GM18507 (cell line): ENCODE results near the gene TEX30.

Experiments
- DNase-seq: peaks from one replicate; pipeline ENCODE4 v3.0.0; 2011; ENCODE audit warnings: low read depth; ENCODE audit not compliant: insufficient read length; ENCODE audit errors: extremely low spot score
- FAIRE-seq: peaks from 2 replicates; lab custom pipeline; 2011; peaks lifted over from hg19 to GRCh38; lab: Jason Lieb, UNC

The TEX30 gene

DNA sequence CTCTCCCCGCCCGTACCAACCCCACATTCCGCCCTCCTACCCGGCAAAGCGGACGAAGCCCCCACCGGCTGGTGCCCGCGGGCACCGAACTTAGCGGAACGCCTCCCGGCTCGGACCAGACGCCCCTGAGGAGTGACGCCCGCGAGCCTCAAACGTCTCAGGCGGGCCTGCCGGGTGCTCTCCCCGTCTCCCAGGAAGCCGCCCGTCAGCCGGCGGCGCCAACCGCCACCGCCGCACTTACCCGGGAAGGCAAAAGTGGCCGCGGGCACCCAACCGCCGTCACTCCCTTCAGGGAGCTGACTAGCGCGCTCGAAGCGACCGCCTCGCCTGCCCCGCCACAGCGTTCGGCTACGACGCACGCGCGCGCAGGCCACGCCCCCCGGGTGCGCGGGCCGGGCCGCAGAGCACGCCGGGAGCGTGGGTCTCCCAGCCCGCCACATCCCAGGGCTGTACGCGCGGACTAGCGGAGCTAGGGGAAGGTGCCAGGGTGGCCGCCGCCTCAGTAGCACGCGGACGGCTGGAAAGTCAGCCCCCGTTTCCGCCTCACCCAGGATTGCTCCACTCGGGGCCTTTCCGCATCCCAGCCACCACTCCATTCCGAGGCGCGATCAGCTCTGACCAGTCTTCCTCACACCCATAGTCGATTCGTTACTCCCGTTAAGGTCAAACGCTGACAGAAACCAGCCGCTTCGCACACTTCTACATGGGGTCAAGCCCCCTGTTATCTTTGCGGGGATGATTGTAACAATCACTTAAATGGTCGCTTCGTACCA is at the start of gene TEX30:
Gene TEX30, minus strand, starts transcription at position 346 of the 773 bp plus-strand sequence. CDS start 3,760 bp downstream, outside the sequence.
- DNase-seq: peak; percentile 83

DNA sequence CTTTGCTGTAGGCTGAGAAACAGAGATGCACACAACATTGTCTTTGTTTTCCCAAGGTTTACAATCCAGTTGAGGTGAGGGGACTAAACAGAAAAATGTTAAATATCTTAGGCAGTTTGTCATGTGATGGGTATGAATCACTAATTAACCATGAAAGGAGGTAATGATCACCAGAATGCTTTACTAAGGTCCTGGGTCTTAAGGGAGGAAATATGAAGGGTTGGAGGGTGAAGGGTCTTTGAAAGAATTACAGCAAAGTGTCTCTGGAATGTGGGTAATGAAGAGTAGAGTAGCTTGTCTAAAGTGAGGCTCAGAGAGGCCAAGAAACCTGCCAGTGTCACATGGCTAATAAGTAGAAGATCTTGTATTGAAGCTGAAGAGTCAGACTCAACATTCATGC is 44.3 kb upstream of the TEX30 start:
- DNase-seq (no peak), FAIRE-seq (no peak)

More for the DNA sequence above, at the start of gene TEX30:
- peak; percentile 84 for FAIRE-seq

DNA sequence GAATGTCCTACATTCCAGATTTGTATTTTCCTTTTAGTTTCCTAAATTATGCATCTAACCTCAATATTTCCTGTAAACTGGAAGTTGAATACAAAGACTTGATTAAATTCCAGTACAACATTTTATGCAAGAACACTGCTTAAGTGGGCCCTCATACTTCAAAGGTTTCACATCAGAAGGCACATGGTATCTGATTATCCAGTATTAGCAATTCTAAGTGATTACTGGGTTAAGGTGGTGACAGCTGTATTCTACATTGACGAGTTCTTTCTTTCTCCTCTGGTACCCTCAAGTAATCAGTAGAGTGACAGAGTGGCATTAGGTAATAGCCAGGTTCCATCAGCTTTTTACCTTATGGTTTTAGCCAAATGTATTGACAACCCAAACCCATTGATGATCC is 43.7 kb upstream of the TEX30 start:
- DNase-seq (no peak), FAIRE-seq (no peak)

DNA sequence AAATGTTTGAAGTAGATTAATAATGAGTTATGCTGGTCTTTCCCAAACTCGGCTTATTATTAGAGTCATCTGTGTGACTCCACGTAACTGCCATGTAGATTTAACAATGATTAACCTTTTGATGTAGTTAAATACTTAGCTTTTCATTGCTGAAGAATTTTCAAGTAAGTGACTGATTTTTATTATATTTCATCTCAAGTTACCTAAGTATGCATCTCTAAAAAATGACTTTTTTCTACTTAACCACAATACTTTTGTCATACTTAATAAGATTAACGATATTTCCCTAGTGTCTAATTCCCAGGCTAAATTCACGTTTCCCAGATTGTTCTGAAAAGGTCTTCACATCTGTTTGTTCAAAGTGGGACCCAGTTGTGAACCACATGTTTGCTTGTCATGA is 43.1 kb upstream of the TEX30 start:
- DNase-seq: no peak
- FAIRE-seq: no peak

DNA sequence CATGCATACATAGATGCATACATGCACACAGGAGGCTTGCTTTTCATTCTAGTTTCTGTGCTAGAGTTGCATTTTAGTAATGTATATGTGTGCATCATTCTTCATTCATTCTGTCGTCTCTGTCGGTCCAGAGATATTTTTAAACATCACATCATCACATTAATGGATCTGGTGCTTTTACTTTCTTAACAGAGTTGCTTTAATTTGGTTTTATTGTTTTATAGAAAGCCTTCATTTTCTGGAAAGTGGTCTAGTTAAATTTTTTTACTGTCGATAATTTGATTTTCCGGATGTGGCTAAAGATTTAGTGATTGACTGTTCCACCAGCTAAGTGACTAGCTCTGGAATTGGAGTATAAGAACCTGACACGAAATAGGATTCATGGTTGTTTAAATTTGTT is 42.2 kb upstream of the TEX30 start:
- no peak for DNase-seq
- no peak for FAIRE-seq

DNA sequence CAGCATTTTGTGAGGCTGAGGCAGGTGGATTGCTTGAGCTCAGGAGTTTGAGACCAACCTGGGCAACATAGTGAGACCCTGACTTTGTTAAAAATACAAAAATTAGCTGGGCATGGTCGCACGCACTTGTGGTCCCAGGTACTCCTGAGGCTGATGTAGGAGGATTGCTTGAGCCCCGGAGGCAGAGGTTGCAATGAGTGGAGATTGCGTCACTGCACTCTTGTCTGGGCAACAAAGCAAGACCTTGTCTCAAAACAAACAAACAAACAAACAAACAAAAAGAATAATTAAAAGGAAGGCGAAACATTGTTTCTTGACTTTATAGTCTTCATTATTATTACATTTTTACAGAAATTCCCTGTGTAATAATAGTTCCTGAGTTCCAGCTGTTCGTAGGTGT is 41.2 kb upstream of the TEX30 start:
- DNase-seq (no peak), FAIRE-seq (no peak)

DNA sequence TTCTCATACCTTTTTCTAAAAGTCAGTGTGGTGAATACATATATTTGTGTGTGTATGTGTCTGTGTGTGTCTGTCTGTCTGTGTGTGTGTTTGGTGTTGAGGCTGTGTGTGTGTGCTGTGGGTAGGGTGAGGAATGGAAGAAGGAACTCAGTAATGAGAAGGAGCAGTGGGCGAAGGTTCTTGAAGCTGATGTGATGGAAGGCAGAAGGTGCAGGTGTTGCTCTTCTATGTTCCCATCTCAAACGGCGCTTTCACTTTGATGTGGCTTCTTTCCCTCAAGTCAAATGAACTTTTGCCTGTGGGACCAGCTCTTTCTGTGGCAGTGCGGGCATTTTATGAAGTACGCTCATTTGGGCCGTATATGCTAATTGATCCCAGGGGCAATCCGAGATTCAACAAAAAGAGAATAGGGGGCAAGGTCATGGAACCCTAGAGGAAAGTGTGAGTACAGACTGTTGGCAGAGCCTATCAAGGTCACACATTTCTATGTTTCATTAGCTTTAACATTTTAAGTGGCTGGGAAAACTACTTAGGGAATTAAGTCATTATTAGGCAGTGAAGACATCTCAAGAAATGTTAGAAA is 40.5 kb upstream of the TEX30 start:
- FAIRE-seq (peak; percentile 15), DNase-seq (no peak)

DNA sequence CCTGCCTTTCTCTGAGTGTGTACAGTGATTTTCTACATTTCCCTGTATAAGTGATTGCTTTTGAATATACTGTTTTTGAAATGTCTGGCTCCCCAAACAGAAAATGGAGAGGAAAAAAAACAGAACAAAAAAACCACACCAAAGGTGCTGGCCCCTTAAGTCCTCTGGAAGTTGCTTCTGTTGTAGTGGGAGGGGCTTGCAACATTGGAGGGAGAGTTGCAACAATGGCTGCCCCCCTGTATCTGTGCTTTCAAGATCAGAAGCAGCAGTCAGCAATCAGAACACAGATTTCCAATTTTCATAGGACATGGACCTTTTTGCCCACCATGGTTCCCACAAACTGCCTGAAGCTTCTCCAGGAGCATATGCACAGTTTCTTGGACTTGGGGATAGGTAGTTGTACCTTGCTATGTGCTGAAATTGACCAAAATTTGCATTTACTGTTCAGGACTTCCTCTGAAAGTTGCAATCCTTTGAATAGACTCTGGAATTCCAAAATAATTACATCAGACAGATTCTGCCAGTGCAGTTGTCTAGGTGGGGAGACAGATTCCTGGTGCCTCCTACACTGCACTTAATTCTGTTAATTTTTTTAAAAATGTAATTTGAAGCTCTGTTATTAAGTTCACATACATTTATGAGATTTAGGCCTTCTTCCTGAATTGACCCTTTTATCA is 39.2 kb upstream of the TEX30 start:
- FAIRE-seq: peak; percentile 36
- DNase-seq: no peak

DNA sequence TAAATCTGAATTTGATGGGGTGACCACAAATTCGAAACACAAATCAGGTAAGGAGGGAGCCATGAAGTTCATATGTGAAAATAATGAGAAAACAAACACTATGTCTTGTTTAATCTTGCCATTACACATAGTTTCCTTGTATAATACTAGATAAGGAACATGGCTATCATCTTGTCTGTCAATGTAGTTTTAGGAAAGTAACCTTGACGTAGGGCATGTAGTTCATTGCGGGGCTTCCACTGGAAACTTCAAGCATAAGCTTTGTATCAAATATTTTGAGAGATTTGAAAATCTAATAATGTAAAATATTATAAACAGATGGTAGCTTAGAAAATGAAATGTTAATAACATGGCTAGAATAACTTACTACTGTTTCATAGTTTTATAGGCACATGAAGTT is 34.1 kb upstream of the TEX30 start:
- no peak for DNase-seq
- FAIRE-seq: no peak

DNA sequence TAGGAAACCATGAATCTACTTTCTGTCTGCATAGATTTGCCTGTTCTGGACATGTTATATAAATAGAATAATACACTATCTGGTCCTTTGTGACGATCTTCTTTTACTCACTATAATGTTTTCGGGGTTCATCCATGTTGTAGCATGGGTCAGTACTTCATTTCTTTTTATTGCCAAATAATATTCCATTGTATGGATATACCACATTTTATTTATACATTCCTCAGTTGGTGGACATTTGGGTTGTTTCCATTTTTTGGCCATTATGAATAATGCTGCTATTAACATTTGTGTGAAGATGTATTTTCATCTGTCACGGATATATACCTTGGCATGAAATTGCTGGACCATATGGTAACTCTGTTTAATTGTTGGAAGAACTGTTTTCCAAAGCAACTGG is 32.1 kb upstream of the TEX30 start:
- FAIRE-seq (peak; percentile 35), DNase-seq (no peak)

DNA sequence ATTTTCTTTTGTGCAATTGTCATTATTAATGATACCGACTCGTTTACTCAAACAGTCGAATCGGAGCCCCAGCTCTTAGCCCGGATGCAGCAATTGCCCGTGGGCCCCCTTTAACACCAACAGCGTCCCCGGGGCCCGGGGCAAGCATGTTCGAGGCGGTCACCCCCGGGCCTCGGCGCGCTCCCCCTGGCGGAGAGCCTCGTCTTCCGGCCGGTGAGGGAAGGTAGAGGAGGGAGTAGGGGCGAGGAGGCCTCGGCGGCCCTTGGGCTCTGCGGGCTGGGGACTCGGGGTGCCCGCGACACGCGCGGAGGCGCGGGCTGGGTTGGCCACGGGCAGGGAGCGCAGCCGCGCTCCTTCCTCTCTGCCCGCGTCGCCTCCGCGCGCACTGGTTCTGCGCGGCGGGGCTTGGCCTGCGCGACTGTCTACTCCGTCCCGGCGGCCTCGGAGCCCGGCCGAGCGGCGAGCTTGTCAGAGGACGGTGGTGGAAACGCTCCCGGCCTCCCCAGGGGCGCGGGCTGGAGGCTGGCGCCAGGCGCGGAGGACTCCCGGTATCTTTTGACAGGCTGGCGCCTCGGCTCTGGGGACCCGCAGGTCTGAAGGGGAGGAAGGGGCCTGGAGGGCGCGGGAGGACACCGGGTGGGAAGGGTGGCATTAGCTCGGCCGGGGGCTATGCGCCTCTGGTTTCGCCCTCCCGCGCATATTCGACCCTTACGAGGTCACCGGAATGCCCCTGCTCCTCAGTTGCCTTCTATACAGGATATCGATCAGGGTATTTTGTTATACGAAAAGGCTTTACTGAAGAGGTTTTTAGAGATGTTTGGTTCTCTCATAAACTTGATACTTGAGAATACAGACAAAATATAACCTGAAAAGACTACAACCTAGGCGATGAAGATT is 26.8 kb upstream of the TEX30 start:
- peak; percentile 53 for FAIRE-seq

DNA sequence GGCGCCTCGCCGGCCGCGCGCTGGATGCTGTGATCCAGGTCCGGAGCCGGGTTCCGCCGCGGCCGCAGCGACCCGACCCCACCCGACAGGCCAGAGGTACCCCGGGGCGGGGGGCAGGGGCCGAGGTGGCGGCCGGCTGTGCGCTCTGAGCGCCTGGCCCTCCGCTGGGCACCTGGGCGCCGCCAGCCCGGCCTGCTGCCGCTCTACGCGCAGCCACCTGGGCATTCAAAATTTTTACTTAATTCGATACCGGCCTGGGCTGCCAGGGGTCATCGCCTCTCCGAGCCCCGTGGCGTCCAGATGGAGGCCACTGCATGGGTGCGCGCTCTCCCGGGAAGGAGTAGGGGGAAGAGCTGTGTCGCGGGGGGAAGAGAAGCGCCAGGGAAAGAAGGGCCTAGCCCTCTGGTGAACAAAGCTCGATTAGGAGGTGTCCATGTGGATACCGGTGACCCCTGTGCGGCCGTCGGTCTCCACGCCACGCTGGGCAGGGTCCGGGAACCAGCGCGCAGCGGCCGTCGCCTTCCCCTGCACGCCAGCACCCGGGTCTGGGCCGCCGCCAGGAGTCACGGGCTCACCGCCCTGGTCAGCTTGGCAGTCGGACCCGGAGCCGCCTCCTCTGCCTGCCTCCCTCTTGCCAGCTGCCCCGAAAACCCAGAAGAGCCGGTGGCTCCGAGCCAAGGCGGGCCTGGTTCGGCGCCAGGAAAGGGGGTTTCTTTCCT is 26.0 kb upstream of the TEX30 start:
- DNase-seq: no peak
- no peak for FAIRE-seq

More for the DNA sequence above, 26.8 kb upstream of the TEX30 start:
- DNase-seq: peak; percentile 75

DNA sequence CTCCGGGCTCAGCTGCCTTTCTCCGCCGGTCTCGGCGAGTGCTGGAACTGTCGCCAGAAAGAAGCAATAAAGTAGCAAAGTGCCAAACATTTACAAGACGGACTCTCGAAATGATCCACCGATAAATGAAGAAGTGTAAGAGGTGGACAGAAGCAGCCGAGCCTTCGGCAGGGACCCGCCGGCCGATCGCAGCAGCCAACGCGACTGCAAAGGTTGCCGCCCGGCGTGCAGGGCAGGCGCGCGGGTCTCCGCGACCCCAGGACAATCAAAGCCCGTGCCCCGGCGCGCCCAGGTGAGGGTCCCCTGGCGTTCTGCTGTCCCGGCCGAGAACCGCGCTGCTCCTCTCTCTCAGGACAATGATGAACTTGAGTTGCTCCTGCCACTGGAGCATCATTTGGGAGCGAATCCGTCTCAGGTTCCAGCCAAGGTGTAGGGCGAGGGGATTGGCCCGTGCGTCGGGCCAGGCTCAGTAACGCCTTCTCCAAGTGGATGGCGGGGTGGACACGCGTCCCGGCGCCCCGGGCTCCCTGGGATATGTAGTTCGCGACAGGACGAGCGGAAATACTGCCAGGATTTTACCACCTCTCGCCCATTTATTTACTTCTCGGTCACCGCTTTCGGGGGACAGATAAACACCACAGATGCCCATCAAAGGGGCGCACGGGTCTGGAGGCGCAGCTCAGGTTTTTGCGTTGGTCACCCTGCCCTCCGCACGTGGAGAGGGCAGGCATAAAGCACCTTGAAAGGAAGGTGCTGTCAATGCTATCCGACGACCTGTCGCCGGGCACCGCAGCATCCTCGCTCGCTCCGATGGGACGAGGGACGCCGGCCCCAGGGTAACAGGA is 25.2 kb upstream of the TEX30 start, which contains the start of the genes BIVM and POGLUT2:
Gene BIVM, plus strand, starts transcription at position 539 of the 845 bp plus-strand sequence. CDS start 8,149 bp downstream, outside the sequence.
Gene POGLUT2, minus strand, starts transcription at position 396 of the 845 bp plus-strand sequence. Its CDS starts 306 bp downstream, at position 90.
- FAIRE-seq: peak; percentile 95
- DNase-seq: peak; percentile 85

DNA sequence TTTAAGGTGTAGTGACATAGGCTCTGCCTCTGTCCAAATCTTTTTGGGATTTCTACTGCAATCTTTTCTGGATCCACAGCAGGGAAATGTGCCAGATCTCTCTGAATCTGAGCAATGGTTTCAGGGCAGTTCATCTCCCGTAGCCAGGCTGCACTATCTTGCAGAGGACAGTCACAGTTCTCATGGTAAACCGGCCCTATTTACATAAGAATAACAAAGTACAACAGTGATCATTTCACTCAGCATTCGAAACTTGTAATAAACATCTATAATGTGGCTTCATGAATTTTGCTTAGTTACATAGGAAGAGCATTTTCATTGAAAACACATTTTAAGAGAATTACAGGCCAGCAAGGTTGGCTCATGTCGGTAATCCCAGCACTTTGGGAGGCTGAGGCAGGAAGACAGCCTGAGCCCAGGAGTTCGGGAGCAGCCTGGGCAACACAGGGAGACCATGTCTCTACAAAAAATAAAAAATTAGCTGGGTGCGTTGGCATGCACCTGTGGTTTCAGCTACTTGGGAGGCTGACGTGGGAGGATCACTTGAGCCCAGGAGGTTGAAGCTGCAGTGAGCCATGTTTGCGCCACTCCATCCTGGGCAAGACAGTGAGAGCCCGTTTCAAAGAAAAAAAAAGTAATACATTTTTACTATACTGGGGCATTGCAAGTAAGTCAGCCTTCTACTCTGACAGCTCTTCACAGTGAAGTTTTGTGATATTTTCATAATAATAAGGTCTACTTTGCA is 20.2 kb upstream of the TEX30 start:
- FAIRE-seq (no peak), DNase-seq (no peak)

DNA sequence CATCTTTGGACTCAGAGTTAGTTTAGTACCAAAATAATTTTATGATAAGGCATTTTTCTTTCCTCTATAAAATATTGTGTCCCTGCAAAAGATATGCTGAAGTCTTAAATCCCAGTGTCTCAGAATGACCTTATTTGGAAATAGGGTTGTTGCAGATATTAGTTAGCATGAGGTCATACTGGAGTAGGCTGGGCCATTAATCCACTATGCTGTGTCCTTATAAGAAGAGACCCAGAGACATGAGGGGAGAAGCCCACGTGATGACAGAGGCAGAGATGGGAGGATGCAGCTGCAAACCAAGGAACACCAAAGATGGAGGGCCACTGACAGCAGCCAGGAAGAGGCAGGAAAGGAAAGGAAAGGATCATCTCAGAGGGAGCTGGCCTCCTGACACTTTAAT is 18.8 kb upstream of the TEX30 start:
- DNase-seq: no peak
- no peak for FAIRE-seq

DNA sequence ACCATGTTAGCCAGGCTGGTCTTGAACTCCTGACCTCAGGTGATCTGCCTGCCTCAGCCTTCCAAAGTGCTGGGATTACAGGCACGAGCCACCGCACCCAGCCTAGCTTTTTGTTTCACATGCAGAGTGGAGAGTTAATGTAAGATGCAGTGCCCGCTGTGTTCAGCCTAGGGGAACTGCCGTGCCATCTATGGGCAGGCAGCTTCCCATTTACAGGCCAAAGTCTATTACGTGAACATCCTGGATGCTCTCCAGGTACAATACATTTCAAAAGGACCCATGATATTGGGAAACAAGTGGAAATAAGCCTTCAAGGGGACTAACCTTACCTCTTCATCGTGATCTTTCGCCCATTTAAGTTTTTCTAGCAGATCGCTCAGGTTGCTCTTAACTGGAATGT is 15.1 kb upstream of the TEX30 start:
- FAIRE-seq (no peak), DNase-seq (no peak)

DNA sequence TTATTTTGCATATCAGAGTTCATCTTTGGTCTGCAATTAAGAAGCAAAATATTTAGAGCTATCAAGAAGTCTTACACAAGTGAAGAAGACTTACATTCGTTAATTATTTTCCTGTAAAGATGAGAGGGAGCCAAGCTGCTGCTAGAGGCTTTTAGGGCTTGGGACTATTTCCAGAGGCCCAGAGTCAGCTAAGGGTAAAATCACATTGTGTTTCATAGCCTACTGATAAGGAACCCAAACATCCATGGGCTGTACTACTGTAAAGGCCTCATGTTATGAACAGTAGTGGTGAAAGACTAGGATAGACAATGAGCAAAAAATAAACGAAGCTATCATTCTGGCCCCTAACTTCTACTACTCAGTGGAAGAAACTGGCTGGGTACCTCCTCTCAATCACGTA is 10.9 kb upstream of the TEX30 start:
- FAIRE-seq (no peak), DNase-seq (no peak)
